GM18868 (cell line): Measurements from ENCODE around the gene RAD51B.
A peak's percentile ranks its signal among the peaks of the same experiment; 100 is the strongest.

Experiments used
- ATAC-seq: cut with Tn5 transposase; IDR thresholded peaks from one replicate; pipeline ENCODE4 v1.9.1; 2021; ENCODE audit warnings: mild to moderate bottlenecking, moderate library complexity; ENCODE audit not compliant: unreplicated experiment

The RAD51B gene

GRCh38 chr14:68370057-68370360 is 550.4 kb downstream of the RAD51B start:
- no peak for ATAC-seq

GRCh38 chr14:68372368-68372767 is 552.8 kb downstream of the RAD51B start:
- no peak for ATAC-seq

- no peak for ATAC-seq
Measured at GRCh38 chr14:68373124-68373646, 553.6 kb downstream of the RAD51B start.

- peak; percentile 55 for ATAC-seq
Measured at GRCh38 chr14:68373847-68374444, 554.4 kb downstream of the RAD51B start.

GRCh38 chr14:68374682-68375081 is 555.1 kb downstream of the RAD51B start:
- ATAC-seq, result no peak

- ATAC-seq, result no peak
Measured at GRCh38 chr14:68375376-68375775, 555.8 kb downstream of the RAD51B start.

- ATAC-seq, result no peak
Measured at GRCh38 chr14:68376067-68376779, 556.6 kb downstream of the RAD51B start.

- no peak for ATAC-seq
Measured at GRCh38 chr14:68377006-68377405, 557.4 kb downstream of the RAD51B start.

GRCh38 chr14:68377459-68377858 is 557.9 kb downstream of the RAD51B start:
- no peak for ATAC-seq

- no peak for ATAC-seq
Measured at GRCh38 chr14:68379510-68380328, 560.1 kb downstream of the RAD51B start.

GRCh38 chr14:68380329-68380741 is 560.8 kb downstream of the RAD51B start:
- ATAC-seq, result peak; percentile 51

- ATAC-seq, result no peak
Measured at GRCh38 chr14:68384335-68384734, 564.8 kb downstream of the RAD51B start.

GRCh38 chr14:68384881-68385280 is 565.3 kb downstream of the RAD51B start:
- ATAC-seq, result no peak

- no peak for ATAC-seq
Measured at GRCh38 chr14:68386446-68386845, 566.9 kb downstream of the RAD51B start.

- ATAC-seq, result no peak
Measured at GRCh38 chr14:68386950-68387779, 567.6 kb downstream of the RAD51B start.

GRCh38 chr14:68389943-68390342 is 570.4 kb downstream of the RAD51B start:
- no peak for ATAC-seq

GRCh38 chr14:68390741-68391140 is 571.2 kb downstream of the RAD51B start:
- ATAC-seq, result no peak

- ATAC-seq, result no peak
Measured at GRCh38 chr14:68391311-68392014, 571.9 kb downstream of the RAD51B start.

- no peak for ATAC-seq
Measured at GRCh38 chr14:68392393-68393141, 573.0 kb downstream of the RAD51B start.

GRCh38 chr14:68393259-68393658 is 573.7 kb downstream of the RAD51B start:
- ATAC-seq, result no peak
